Hematopoietic multipotent progenitor cell (in vitro differentiated cells): Measurements from ENCODE around the gene MAP4K3. TPM values are rescaled to one million over a fixed set of nuclear protein-coding genes. Genes with fewer than 3 reads are reported as not detected.
A peak's percentile ranks its signal among the peaks of the same experiment; 100 is the strongest.

Source experiments
- DNase-seq, 3 donors: peaks; one replicate each; pipeline ENCODE4 v3.0.0-alpha.2; 2011 to 2015; ENCODE audit warnings: low read depth in 2 of 3, low spot score in 2 of 3
- total RNA-seq: library from RNA; depleted of rRNA; stranded (reverse); fragments of >200 nt; gene quantifications from one replicate; pipeline ENCODE4 v1.2.3, GENCODE V29; 2012

The MAP4K3 gene
- 12.4 TPM for total RNA-seq

- DNase-seq, result peak; percentile 49 to 94 (median 92)
These were observed at the start of gene MAP4K3 for GRCh38 chr2:39436592-39437521. MAP4K3 (minus strand) TSS chr2:39437285; CDS start chr2:39436987, 298 bp downstream.

- no peak for DNase-seq
These were observed 49.0 kb upstream of the MAP4K3 start for GRCh38 chr2:39486071-39486470.

GRCh38 chr2:39484620-39485495, 47.8 kb upstream of the MAP4K3 start:
- no peak for DNase-seq

GRCh38 chr2:39484206-39484605, 47.1 kb upstream of the MAP4K3 start:
- DNase-seq, result no peak

GRCh38 chr2:39483534-39483933, 46.4 kb upstream of the MAP4K3 start:
- peak in 1 of 3 donors; percentile 22 for DNase-seq

GRCh38 chr2:39481611-39482010, 44.5 kb upstream of the MAP4K3 start:
- no peak for DNase-seq

GRCh38 chr2:39479696-39480095, 42.6 kb upstream of the MAP4K3 start:
- no peak for DNase-seq

- no peak for DNase-seq
These were observed 42.1 kb upstream of the MAP4K3 start for GRCh38 chr2:39479053-39479670.

GRCh38 chr2:39476524-39476923, 39.4 kb upstream of the MAP4K3 start:
- peak in 1 of 3 donors; percentile 35 for DNase-seq

GRCh38 chr2:39475006-39475405, 37.9 kb upstream of the MAP4K3 start:
- DNase-seq, result no peak

- DNase-seq, result no peak
These were observed 33.5 kb upstream of the MAP4K3 start for GRCh38 chr2:39470580-39470979.

- no peak for DNase-seq
These were observed 32.7 kb upstream of the MAP4K3 start for GRCh38 chr2:39469807-39470206.

GRCh38 chr2:39468579-39469451, 31.7 kb upstream of the MAP4K3 start:
- DNase-seq, result no peak

GRCh38 chr2:39466311-39466710, 29.2 kb upstream of the MAP4K3 start:
- DNase-seq, result no peak

- DNase-seq, result no peak
These were observed 27.8 kb upstream of the MAP4K3 start for GRCh38 chr2:39464864-39465263.

- no peak for DNase-seq
These were observed 18.7 kb upstream of the MAP4K3 start for GRCh38 chr2:39455826-39456225.

GRCh38 chr2:39452396-39452795, 15.3 kb upstream of the MAP4K3 start:
- DNase-seq, result no peak

GRCh38 chr2:39451954-39452353, 14.9 kb upstream of the MAP4K3 start:
- no peak for DNase-seq

GRCh38 chr2:39448169-39448502, 11.1 kb upstream of the MAP4K3 start:
- no peak for DNase-seq
